ENCODE results near the gene RASSF8.

- TF ChIP-seq CTCF (IDR thresholded peaks at IDR 0.05; ENCODE audit: low read depth, low read length) (no peak), POLR2A (IDR thresholded peaks at IDR 0.05; ENCODE audit: extremely low read depth, insufficient read length) (no peak), MYC (IDR thresholded peaks at IDR 0.05; ENCODE audit: low read depth, low read length) (no peak), MAX (IDR thresholded peaks at IDR 0.05; ENCODE audit: low read depth, low read length) (no peak)
Observed at GRCh38 chr12:26100666-26101349, 142.3 kb downstream of the RASSF8 start.
